Gastroesophageal sphincter (tissue), 4 donors: Measurements from ENCODE around the gene OXER1. TPM values are rescaled to one million over a fixed set of nuclear protein-coding genes. Genes with fewer than 3 reads are reported as not detected.

Experiments used
- ATAC-seq: fragments of 150-250 bp; one replicate; pipeline ENCODE4 v1.9.1; 2016; ENCODE audit warnings: mild to moderate bottlenecking, moderate library complexity
- H3K27ac ChIP-seq, 4 donors: fragments of 200-600 bp; sonication (generic) in 3 of 4; 1 replicate in 3 of 4; 2 replicates in 1 of 4; pipeline ENCODE4 v1.5.1; 2016 to 2019
- H3K27me3 ChIP-seq: fragments of 200-600 bp; sonication (generic); one replicate; pipeline ENCODE4 v1.5.1; 2019
- H3K36me3 ChIP-seq, 2 donors: fragments of 200-600 bp; sonication (generic); one replicate each; pipeline ENCODE4 v1.5.1; 2019; ENCODE audit warnings: control low read depth in 1 of 2
- H3K4me1 ChIP-seq, 3 donors: fragments of 200-600 bp; sonication (generic); 1 replicate in 2 of 3; 2 replicates in 1 of 3; pipeline ENCODE4 v1.5.1; 2016 to 2019; ENCODE audit warnings: control low read depth in 2 of 3
- H3K4me3 ChIP-seq, 2 donors: fragments of 200-600 bp; sonication (generic); one replicate each; pipeline ENCODE4 v1.5.1; 2019; ENCODE audit warnings: mild to moderate bottlenecking in 1 of 2, moderate library complexity in 1 of 2
- H3K9me3 ChIP-seq, 3 donors: fragments of 200-600 bp; sonication (generic); one replicate each; pipeline ENCODE4 v1.5.1; 2017 to 2019; ENCODE audit warnings: control low read depth in 2 of 3
- CTCF ChIP-seq, 4 experiments: fragments of 200-600 bp in 2 of 4; fragments of 450-650 bp in 2 of 4; sonication (generic) in 1 of 4; IDR thresholded peaks; one replicate each; pipeline ENCODE4 v1.5.1; 2017 to 2019; ENCODE audit warnings: antibody characterized with exemption in 4 of 4, mild to moderate bottlenecking in 2 of 4, moderate library complexity in 2 of 4
- EP300 ChIP-seq: sonication (generic); formaldehyde crosslinking; IDR thresholded peaks from one replicate; pipeline ENCODE4 v1.6.1; 2017; ENCODE audit warnings: antibody characterized with exemption, mild to moderate bottlenecking
- POLR2A ChIP-seq, 2 donors: fragments of 450-650 bp; IDR thresholded peaks; one replicate each; pipeline ENCODE4 v1.6.1; 2017; ENCODE audit warnings: antibody characterized with exemption in 2 of 2, mild to moderate bottlenecking in 2 of 2, moderate library complexity in 1 of 2
- POLR2AphosphoS5 ChIP-seq: sonication (generic); formaldehyde crosslinking; IDR thresholded peaks from one replicate; pipeline ENCODE4 v1.6.1; 2017; ENCODE audit warnings: antibody characterized with exemption
- WGBS, 2 donors: methylation state at CpG; one replicate each; pipeline ENCODE4 v1.1.5; 2018; ENCODE audit warnings: low coverage in 1 of 2; 5-methylcytosine and 5-hydroxymethylcytosine counted together
- total RNA-seq, 4 donors: library from RNA; depleted of rRNA; stranded (reverse); fragments of >200 nt; gene quantifications; one replicate each; pipeline ENCODE4 v1.1.0, GENCODE V29; 2016

The OXER1 gene
- total RNA-seq, 4 donors from 2014 or later, result 0.37 to 2.3 (median 1.2) TPM

GRCh38 chr2:42802150-42802549 is 38.2 kb upstream of the OXER1 start:
- Histone ChIP-seq H3K27me3 (no peaks in the 10 kb centered on the region), H3K36me3 (no peaks in the 10 kb centered on the region), H3K27ac (no peak overlapping the region), H3K9me3 (no peaks in the 10 kb centered on the region), H3K4me3 (no peak overlapping the region), H3K4me1 (peaks cover 0 to 9% (median 5%) of the 10 kb centered on the region in 3 donors)
- TF ChIP-seq EP300 (no peak), POLR2AphosphoS5 (no peak), POLR2A (IDR thresholded peaks at IDR 0.05) (no peak), CTCF (IDR thresholded peaks at IDR 0.05) (no peak)
- no peak for ATAC-seq
- 81 to 97% methylated on average over 5 to 6 of the region's 6 CpGs for WGBS, 2 donors

GRCh38 chr2:42801381-42801780 is 37.4 kb upstream of the OXER1 start:
- ATAC-seq, result no peak
- Histone ChIP-seq H3K27me3 (no peaks in the 10 kb centered on the region), H3K9me3 (no peaks in the 10 kb centered on the region), H3K27ac (peak overlapping the region in 1 of 4 donors; percentile 29), H3K4me3 (no peak overlapping the region), H3K4me1 (peaks cover 0 to 9% (median 5%) of the 10 kb centered on the region in 3 donors), H3K36me3 (no peaks in the 10 kb centered on the region)
- TF ChIP-seq CTCF (IDR thresholded peaks at IDR 0.05), result no peak
- no peak for TF ChIP-seq POLR2AphosphoS5
- TF ChIP-seq POLR2A (IDR thresholded peaks at IDR 0.05), result no peak
- TF ChIP-seq EP300, result no peak
- 21 to 22% methylated on average over 2 to 4 of the region's 4 CpGs for WGBS, 2 donors

GRCh38 chr2:42800981-42801380 is 37.0 kb upstream of the OXER1 start:
- no peaks in the 10 kb centered on the region for H3K36me3 ChIP-seq
- peak overlapping the region in 1 of 4 donors; percentile 29 for H3K27ac ChIP-seq
- H3K27me3 ChIP-seq, result no peaks in the 10 kb centered on the region
- no peaks in the 10 kb centered on the region for H3K9me3 ChIP-seq
- no peak overlapping the region for H3K4me3 ChIP-seq
- no peak for ATAC-seq
- 23 to 100% methylated on average over 1 of the region's 2 CpGs for WGBS, 2 donors
- H3K4me1 ChIP-seq, result peaks cover 0 to 13% (median 5%) of the 10 kb centered on the region in 3 donors
- TF ChIP-seq POLR2A (IDR thresholded peaks at IDR 0.05) (no peak), EP300 (no peak), CTCF (IDR thresholded peaks at IDR 0.05) (no peak), POLR2AphosphoS5 (no peak)

GRCh38 chr2:42800461-42800962 is 36.6 kb upstream of the OXER1 start:
- Histone ChIP-seq H3K36me3 (no peaks in the 10 kb centered on the region), H3K27me3 (no peaks in the 10 kb centered on the region), H3K9me3 (no peaks in the 10 kb centered on the region), H3K4me3 (no peak overlapping the region), H3K4me1 (peaks cover 0 to 16% (median 5%) of the 10 kb centered on the region in 3 donors), H3K27ac (no peak overlapping the region)
- TF ChIP-seq EP300 (no peak), POLR2AphosphoS5 (no peak), CTCF (IDR thresholded peaks at IDR 0.05) (no peak), POLR2A (IDR thresholded peaks at IDR 0.05) (no peak)
- no peak for ATAC-seq
- WGBS, 2 donors, result 84 to 89% methylated on average over 2 to 3 of the region's 4 CpGs

GRCh38 chr2:42799881-42800280 is 35.9 kb upstream of the OXER1 start:
- no peaks in the 10 kb centered on the region for H3K9me3 ChIP-seq
- 91 to 100% methylated on average over 1 to 3 of the region's 4 CpGs for WGBS, 2 donors

More at GRCh38 chr2:42799881-42800280, 35.9 kb upstream of the OXER1 start:
- no peak for TF ChIP-seq POLR2AphosphoS5
- TF ChIP-seq EP300, result no peak
- TF ChIP-seq CTCF (IDR thresholded peaks at IDR 0.05), result no peak
- TF ChIP-seq POLR2A (IDR thresholded peaks at IDR 0.05), result no peak
- ATAC-seq, result no peak
- H3K27ac ChIP-seq, result no peak overlapping the region
- no peaks in the 10 kb centered on the region for H3K27me3 ChIP-seq
- H3K4me3 ChIP-seq, result no peak overlapping the region
- H3K36me3 ChIP-seq, result no peaks in the 10 kb centered on the region
- H3K4me1 ChIP-seq, result peaks cover 0 to 16% (median 5%) of the 10 kb centered on the region in 3 donors
